ENCODE data around the gene ANKRD39. TPM values are rescaled to one million over a fixed set of nuclear protein-coding genes. Genes with fewer than 3 reads are reported as not detected.

Gene ANKRD39
- total and polyA plus RNA-seq, 10 of the 15 experiments (the other 5 are each of a cell fraction or from before 2014, with no cell fraction given) = 7.4 to 36.2 (median 23.7) TPM

DNA sequence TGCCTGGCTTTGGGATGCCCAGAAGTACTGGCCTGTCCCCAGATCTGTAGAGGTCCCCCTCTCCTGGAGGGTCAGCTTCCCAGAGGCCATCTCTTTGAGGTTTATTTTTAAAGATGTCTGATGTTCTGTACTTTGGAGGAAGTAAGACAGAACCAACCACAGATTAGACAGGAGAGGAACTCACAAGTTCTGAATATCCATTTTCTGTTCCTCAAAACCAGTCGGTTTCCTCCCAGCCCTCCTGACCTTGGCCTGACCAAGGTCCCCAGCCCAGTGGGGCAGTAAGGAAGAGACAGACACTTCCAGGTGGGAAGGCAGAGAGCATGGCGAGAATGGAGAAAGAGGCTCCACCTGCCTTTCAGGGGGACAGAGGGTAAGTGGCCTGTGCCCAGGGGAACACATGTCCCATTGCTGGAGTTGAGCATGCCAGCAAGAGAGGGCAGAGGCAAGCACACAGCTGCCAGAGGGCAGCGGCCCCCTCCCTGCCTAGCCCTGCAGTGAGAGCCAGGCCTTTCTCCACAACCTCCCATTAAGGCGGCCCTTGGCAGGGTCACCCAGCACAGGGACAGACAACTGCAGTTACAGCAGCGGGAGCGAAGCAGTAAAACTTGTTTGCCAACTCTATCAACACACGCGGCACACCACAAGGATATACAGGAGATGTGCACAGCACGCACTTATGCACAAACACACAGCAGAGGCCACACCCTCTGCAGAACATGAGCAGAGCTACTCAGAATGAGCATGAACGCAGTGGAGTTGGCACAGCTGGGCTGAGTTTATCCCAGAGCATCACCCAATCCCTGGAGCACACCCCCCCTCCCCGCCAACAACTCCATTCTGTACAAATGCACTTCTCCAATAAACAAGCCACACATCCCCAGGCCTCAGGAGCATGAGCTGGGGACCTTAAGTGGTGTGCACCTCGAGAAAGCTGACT is 30.5 kb upstream of the ANKRD39 start:
- in situ Hi-C loops (cut with MboI) = no loop called here
- Histone ChIP-seq H3K4me3 (no peak overlapping the region), H3K4me2 (ENCODE audit: control insufficient read depth, insufficient read depth) (no peak overlapping the region), H3K9ac (ENCODE audit: control insufficient read depth, insufficient read depth, low read length) (no peak overlapping the region), H3K27me3 (replicated peaks in 1 of 2; ENCODE audit: control insufficient read depth in 2 of 2, insufficient read depth in 2 of 2, low read length in 1 of 2) (no peaks in the 10 kb centered on the region), H3K79me2 (ENCODE audit: control insufficient read depth, insufficient read depth, low read length) (no peaks in the 10 kb centered on the region), H3K27ac (ENCODE audit: control insufficient read depth, insufficient read depth) (no peak overlapping the region), H3K9me3 (replicated peaks; ENCODE audit: control insufficient read depth, insufficient read depth, low read length) (no peaks in the 10 kb centered on the region), H2AFZ (ENCODE audit: control insufficient read depth, low read depth, low read length) (no peak overlapping the region), H4K20me1 (ENCODE audit: control insufficient read depth, insufficient read depth) (no peaks in the 10 kb centered on the region), H3K4me1 (ENCODE audit: control insufficient read depth, insufficient read depth, low read length) (no peaks in the 10 kb centered on the region), H3K36me3 (ENCODE audit: control insufficient read depth in 2 of 2, insufficient read depth in 2 of 2, low read length in 1 of 2) (no peaks in the 10 kb centered on the region)
- SMC1A ChIA-PET (ENCODE audit: uncharacterized antibody, unreplicated experiment) = no interaction called here
- no peak for TF ChIP-seq ZNF217 (IDR thresholded peaks at IDR 0.05)
- TF ChIP-seq SIN3A (IDR thresholded peaks at IDR 0.05; ENCODE audit: low read depth, low read length) = no peak
- TF ChIP-seq POLR2AphosphoS2 (IDR thresholded peaks at IDR 0.05; ENCODE audit: low read depth, low read length) = no peak
- TF ChIP-seq RUNX3 (IDR thresholded peaks at IDR 0.05; ENCODE audit: low read length) = 0 out of 2 replicates have a peak, but pooled peaks have one; percentile 9
- TF ChIP-seq NR2F1 (conservative IDR thresholded peaks at IDR 0.05) = peak; percentile 49; the same call in 1 of the 2 replicates
- peak; percentile 73; the same call in 1 of the 2 replicates for TF ChIP-seq SPI1 (IDR thresholded peaks at IDR 0.05; ENCODE audit: borderline replicate concordance, insufficient read depth, low read depth, low read length)
- TF ChIP-seq BACH1 (IDR thresholded peaks at IDR 0.05; ENCODE audit: borderline replicate concordance) = no peak
- TF ChIP-seq IKZF2 (IDR thresholded peaks at IDR 0.05) = peak in 1 of 2 experiments; percentile 18; a peak in 2 of 4 replicates
- TF ChIP-seq CHD1 (IDR thresholded peaks at IDR 0.05; ENCODE audit: low read depth, low read length) = no peak
- TF ChIP-seq HDAC6 (IDR thresholded peaks at IDR 0.05; ENCODE audit: unreplicated experiment) = no peak
- peak; percentile 46 for TF ChIP-seq IKZF1 (conservative IDR thresholded peaks at IDR 0.05)
- no peak for TF ChIP-seq ZBED1 (IDR thresholded peaks at IDR 0.05; ENCODE audit: borderline replicate concordance)
- RAD21 ChIA-PET (ENCODE audit: unreplicated experiment) = interaction anchor here (1.0 kb wide), 1 partner anchor 62 kb away, joined by 3 read pairs; no protein-coding TSS in a partner anchor
- BruUV-seq (replicated peaks) = no TSS peak
- POLR2A ChIA-PET = interaction anchor here (1.2 to 1.7 kb wide), 2 partner anchors 11 to 14 kb away, joined by 3 to 4 read pairs; no protein-coding TSS in a partner anchor
- 54% methylated on average over 12 of the region's 12 CpGs for WGBS (ENCODE audit: insufficient coverage, insufficient replicate concordance, low lambda C conversion rate, missing lambda C conversion rate)
- ATAC-seq (peak; percentile 41), DNase-seq (ENCODE audit: low read depth, low spot score) (no peak), FAIRE-seq (no peak)
- intact Hi-C loops (cut with micrococcal nuclease; ENCODE audit: unreplicated experiment) = no loop called here
- CTCF ChIA-PET = interaction anchor here (0.9 to 1.8 kb wide), 2 partner anchors 14 to 31 kb away, joined by 3 to 4 read pairs; partner anchors contain the start of gene ANKRD39

All from GM12878 (cell line).